ENCODE data around the gene WNT4. TPM values are rescaled to one million over a fixed set of nuclear protein-coding genes. Genes with fewer than 3 reads are reported as not detected.

The WNT4 gene
- total and polyA plus RNA-seq, 2 of the 8 experiments (the other 6 are each of a cell fraction or from before 2014, with no cell fraction given), result 1.3 to 6.6 TPM

DNA sequence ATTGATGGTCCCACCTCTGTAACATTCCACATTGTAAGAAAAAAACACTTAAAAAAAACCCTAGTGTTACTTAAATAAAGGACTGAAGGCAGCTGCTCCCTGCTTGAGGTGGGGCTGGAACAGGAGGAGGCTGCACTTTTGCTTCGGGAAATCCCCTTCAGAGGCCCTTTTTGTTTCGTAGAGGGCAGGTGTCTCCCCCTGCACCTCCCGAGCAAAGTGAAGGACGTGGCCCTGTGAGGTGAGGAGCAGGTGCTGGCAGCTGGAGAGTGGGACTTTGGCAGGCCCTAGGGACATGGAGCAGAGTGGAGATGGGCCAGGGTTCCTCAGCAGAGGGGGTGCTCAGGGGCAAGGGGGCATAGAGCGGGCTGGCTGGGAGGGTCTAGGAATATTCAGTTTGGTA lies 33.4 kb upstream of the WNT4 start:
- FAIRE-seq (no peak), DNase-seq (ENCODE audit: low read depth in 1 of 2, low spot score in 2 of 2) (no peak)
- Histone ChIP-seq H2BK120ac (replicated peaks; ENCODE audit: low read depth, low read length) (no peak overlapping the region), H4K8ac (ENCODE audit: extremely low read depth, insufficient read depth, low read length) (no peak overlapping the region), H3K36me3 (ENCODE audit: control insufficient read depth in 2 of 4, insufficient read depth in 4 of 4, low read length in 3 of 4) (no peaks in the 10 kb centered on the region), H3K4ac (replicated peaks; ENCODE audit: insufficient read length, low read depth, low read length) (no peak overlapping the region), H3K79me1 (ENCODE audit: low read depth, low read length) (no peaks in the 10 kb centered on the region), H2BK5ac (ENCODE audit: low read depth, low read length) (no peak overlapping the region), H2BK15ac (ENCODE audit: low read length) (no peak overlapping the region), H3K18ac (ENCODE audit: extremely low read depth, low read length) (no peak overlapping the region), H3K56ac (replicated peaks; ENCODE audit: insufficient read length, low read depth, low read length) (no peak overlapping the region), H2AFZ (ENCODE audit: low read length) (no peak overlapping the region), H4K5ac (ENCODE audit: insufficient read length, low read depth, low read length) (no peak overlapping the region), H3K9ac (replicated peaks in 1 of 4; ENCODE audit: extremely low read depth in 1 of 4, low read depth in 3 of 4, low read length in 3 of 4) (no peak overlapping the region), H3K79me2 (ENCODE audit: control insufficient read depth in 1 of 2, insufficient read depth in 2 of 2, low read length in 2 of 2) (no peaks in the 10 kb centered on the region), H3K4me3 (ENCODE audit: extremely low read depth in 1 of 4, insufficient read depth in 2 of 4, low read depth in 3 of 4, low read length in 4 of 4) (no peak overlapping the region), H3K27ac (ENCODE audit: low read depth, low read length) (no peak overlapping the region), H2BK12ac (ENCODE audit: low read depth, low read length) (no peak overlapping the region), H2AK5ac (ENCODE audit: low read depth, low read length) (no peak overlapping the region), H3K4me2 (ENCODE audit: insufficient read depth in 1 of 2, low read depth in 2 of 2, low read length in 2 of 2) (no peak overlapping the region), H3K23me2 (ENCODE audit: low read depth, low read length) (no peaks in the 10 kb centered on the region), H4K91ac (replicated peaks; ENCODE audit: insufficient read length, low read length) (no peak overlapping the region), H2BK20ac (ENCODE audit: low read length) (no peak overlapping the region), H3K23ac (ENCODE audit: insufficient read length) (no peak overlapping the region), H3K9me3 (ENCODE audit: insufficient read depth in 2 of 2, low read depth in 1 of 2, low read length in 1 of 2) (peaks cover 11 to 12% of the 10 kb centered on the region in 2 experiments; a peak in 3 of 4 replicates), H3K4me1 (replicated peaks in 1 of 4; ENCODE audit: control insufficient read depth in 3 of 4, insufficient read depth in 4 of 4, low read length in 3 of 4) (peaks cover 0 to 2% (median 0%) of the 10 kb centered on the region in 4 experiments; a peak in 2 of 7 replicates), H3K27me3 (replicated peaks in 1 of 4; ENCODE audit: control insufficient read depth in 3 of 4, extremely low read depth in 1 of 4, insufficient read depth in 3 of 4, low read length in 3 of 4) (no peaks in the 10 kb centered on the region), H3K14ac (ENCODE audit: insufficient read length) (no peak overlapping the region), H4K20me1 (replicated peaks in 1 of 2; ENCODE audit: control insufficient read depth in 1 of 2, insufficient read depth in 2 of 2, low read length in 2 of 2) (no peaks in the 10 kb centered on the region)
- WGBS, 2 experiments (ENCODE audit: extremely low coverage in 1 of 2, insufficient coverage in 1 of 2, insufficient read length in 1 of 2, insufficient replicate concordance in 2 of 2, low coverage in 1 of 2, low lambda C conversion rate in 2 of 2, missing lambda C conversion rate in 1 of 2), result 73% methylated on average over 5 of the region's 5 CpGs; no CpG with 5 or more reads in 1 of the 2 experiments
- POLR2A ChIA-PET (ENCODE audit: partially characterized antibody), result no interaction called here
- TF ChIP-seq CTCF (IDR thresholded peaks at IDR 0.05; ENCODE audit: control extremely low read depth in 1 of 3, insufficient read depth in 1 of 3, low read depth in 1 of 3, low read length in 3 of 3) (no peak), KDM4A (IDR thresholded peaks at IDR 0.05; ENCODE audit: low read depth, low read length, severe bottlenecking) (no peak), SP4 (IDR thresholded peaks at IDR 0.05; ENCODE audit: low read length) (no peak), RFX5 (IDR thresholded peaks at IDR 0.05; ENCODE audit: borderline replicate concordance, low read depth, low read length) (no peak), BCL11A (IDR thresholded peaks at IDR 0.05; ENCODE audit: low read depth in 2 of 2, low read length in 2 of 2) (no peak), BACH1 (IDR thresholded peaks at IDR 0.05; ENCODE audit: low read length) (no peak), SP2 (IDR thresholded peaks at IDR 0.05; ENCODE audit: low read length) (no peak), RAD21 (IDR thresholded peaks at IDR 0.05 in 1 of 2, conservative IDR thresholded peaks at IDR 0.05 in 1 of 2; ENCODE audit: low read depth in 2 of 2, low read length in 2 of 2) (no peak)
- TF ChIP-seq, protein P1, sequence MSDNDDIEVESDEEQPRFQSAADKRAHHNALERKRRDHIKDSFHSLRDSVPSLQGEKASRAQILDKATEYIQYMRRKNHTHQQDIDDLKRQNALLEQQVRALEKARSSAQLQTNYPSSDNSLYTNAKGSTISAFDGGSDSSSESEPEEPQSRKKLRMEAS (IDR thresholded peaks at IDR 0.05), result no peak
- CTCF ChIA-PET (ENCODE audit: partially characterized antibody), result interaction anchor here (0.6 kb wide), 1 partner anchor 66 kb away, joined by 4 read pairs; no protein-coding TSS in a partner anchor
